NOMO-1 treated with DMSO at 0.1 percent for 48 hours (cell line): ENCODE data around the gene NSG1.
"Not testable (repeated sequence)": the region's sequence is repeated elsewhere in the genome, so short reads cannot be mapped to it uniquely, and the experiment has no call there.

ENCODE experiments used
- DNase-seq: peaks from one replicate; lab custom pipeline; 2025; ENCODE audit not compliant: unreplicated experiment; lab: John Stamatoyannopoulos, UW

The NSG1 gene

GRCh38 chr4:4415107-4415805, 28.4 kb downstream of the NSG1 start:
- DNase-seq = no peak

GRCh38 chr4:4415806-4416805, 29.2 kb downstream of the NSG1 start:
- no peak for DNase-seq

GRCh38 chr4:4416981-4417380, 30.1 kb downstream of the NSG1 start:
- no peak for DNase-seq

- DNase-seq = no peak
Observed at GRCh38 chr4:4417886-4418285, 31.0 kb downstream of the NSG1 start.

- DNase-seq = no peak
Observed at GRCh38 chr4:4418676-4419390, 31.9 kb downstream of the NSG1 start.

- no peak for DNase-seq
Observed at GRCh38 chr4:4419896-4420295, 33.0 kb downstream of the NSG1 start.

GRCh38 chr4:4420421-4420820, 33.5 kb downstream of the NSG1 start:
- no peak for DNase-seq

- DNase-seq = no peak
Observed at GRCh38 chr4:4421356-4421755, 34.5 kb downstream of the NSG1 start.

- DNase-seq = not testable (repeated sequence)
Observed at GRCh38 chr4:4422117-4422516, 35.2 kb downstream of the NSG1 start.

GRCh38 chr4:4422856-4423499, 36.1 kb downstream of the NSG1 start:
- no peak for DNase-seq

GRCh38 chr4:4423706-4424498, 37.0 kb downstream of the NSG1 start:
- no peak for DNase-seq

- no peak for DNase-seq
Observed at GRCh38 chr4:4424499-4425115, 37.7 kb downstream of the NSG1 start.

GRCh38 chr4:4425119-4425690, 38.3 kb downstream of the NSG1 start:
- DNase-seq = no peak

GRCh38 chr4:4425696-4426095, 38.8 kb downstream of the NSG1 start:
- no peak for DNase-seq

- DNase-seq = no peak
Observed at GRCh38 chr4:4426511-4427120, 39.7 kb downstream of the NSG1 start.

- no peak for DNase-seq
Observed at GRCh38 chr4:4427121-4427870, 40.4 kb downstream of the NSG1 start.

- DNase-seq = no peak
Observed at GRCh38 chr4:4427886-4428285, 41.0 kb downstream of the NSG1 start.
